SKM-1 (cell line): ENCODE measurements around the gene CUEDC1.
"Not testable (repeated sequence)": the region's sequence is repeated elsewhere in the genome, so short reads cannot be mapped to it uniquely, and the experiment has no call there.

Experiments
- DNase-seq: peaks from one replicate; lab custom pipeline; 2025; ENCODE audit not compliant: unreplicated experiment; lab: John Stamatoyannopoulos, UW

Gene CUEDC1

DNA sequence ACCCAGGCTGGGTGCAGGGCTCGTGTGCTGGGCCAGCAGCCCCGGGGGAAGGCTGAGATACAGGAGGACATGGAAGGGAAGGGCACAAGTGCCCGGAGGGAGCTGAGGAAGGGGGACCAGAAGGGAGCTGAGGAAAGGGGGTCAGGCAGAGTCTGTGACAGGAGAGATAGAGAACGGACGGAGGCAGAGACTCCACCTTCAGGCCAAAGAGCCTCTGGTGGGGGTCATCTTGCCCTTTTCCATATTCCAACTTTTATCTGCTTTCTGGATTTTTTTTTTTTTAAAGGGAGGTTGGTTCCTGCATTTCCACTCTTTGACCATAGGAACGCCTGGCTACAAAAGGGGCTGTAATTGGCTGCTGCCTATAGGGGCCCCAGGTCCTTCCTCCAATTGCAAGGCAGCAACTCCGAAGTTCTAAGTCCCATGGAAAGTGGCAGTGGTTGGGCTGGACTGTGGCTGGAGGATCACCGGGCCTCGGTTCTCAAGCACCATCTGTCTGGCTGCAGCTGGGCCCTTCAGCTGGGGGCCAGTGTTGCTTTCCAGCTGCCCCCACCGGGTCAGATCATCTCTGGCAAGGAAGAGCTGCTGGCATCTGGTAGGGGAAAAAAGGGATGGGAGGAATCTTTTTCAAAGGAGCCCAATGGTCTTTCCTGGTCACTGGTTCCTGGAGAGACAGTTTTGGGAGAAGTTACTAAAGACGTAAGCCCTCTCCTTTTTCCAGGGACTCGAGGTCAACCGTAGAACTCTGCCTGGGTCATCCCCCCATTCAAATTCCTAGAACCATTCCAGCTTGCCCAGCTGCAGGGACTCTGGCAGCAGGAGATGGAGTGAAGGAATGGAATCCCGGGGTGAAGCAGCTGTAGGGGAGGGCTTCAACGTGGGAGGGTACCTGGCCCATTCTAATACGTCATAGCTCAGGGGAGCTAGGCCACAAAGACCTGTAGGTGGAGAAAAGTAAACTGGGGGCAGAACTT lies 92.2 kb downstream of the CUEDC1 start:
- DNase-seq: no peak

DNA sequence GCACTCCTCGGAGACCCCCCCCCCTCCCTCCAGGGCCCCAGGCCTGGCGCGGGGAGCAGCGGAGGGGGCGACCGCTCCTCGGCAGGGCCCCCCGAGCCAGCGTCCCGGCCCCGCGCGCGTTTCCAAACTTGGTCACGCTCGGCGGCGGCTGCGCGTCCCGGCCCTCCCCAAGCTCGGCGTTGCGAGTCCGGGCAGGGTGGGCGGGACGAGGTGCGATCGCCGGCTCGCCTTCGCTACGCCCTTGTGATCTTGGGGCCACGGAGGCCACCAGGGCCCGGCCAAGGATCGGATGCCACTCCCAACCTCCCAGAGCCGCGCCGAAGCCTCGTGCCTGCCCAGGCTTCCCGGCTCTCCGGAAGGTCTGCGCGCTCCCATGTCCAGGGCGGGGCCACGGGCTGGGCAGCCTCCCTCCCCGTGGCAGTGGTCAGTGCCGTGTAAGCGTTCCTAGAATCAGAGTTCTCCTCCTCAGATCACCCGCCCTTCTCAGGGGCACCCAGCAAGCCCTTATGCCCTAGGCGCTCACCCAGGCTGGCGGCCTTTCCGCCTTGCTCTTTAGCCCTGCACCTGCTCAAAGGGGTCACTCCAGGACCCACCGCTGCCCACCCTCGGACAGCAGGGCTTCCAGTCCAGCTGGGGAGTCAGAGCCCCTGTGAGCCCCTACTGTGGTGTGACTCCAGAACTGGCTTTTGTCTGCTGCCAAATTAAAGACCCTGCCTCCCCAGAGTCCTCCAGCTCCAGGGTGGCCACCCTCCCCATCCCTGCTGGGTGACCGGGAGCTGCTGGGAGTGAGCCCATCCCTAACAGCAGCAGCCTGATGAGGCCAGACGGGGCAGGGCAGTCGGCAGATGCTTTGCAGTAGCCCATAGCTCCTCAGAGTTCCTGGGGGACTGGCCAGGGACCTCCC lies 93.2 kb downstream of the CUEDC1 start:
- no peak for DNase-seq

DNA sequence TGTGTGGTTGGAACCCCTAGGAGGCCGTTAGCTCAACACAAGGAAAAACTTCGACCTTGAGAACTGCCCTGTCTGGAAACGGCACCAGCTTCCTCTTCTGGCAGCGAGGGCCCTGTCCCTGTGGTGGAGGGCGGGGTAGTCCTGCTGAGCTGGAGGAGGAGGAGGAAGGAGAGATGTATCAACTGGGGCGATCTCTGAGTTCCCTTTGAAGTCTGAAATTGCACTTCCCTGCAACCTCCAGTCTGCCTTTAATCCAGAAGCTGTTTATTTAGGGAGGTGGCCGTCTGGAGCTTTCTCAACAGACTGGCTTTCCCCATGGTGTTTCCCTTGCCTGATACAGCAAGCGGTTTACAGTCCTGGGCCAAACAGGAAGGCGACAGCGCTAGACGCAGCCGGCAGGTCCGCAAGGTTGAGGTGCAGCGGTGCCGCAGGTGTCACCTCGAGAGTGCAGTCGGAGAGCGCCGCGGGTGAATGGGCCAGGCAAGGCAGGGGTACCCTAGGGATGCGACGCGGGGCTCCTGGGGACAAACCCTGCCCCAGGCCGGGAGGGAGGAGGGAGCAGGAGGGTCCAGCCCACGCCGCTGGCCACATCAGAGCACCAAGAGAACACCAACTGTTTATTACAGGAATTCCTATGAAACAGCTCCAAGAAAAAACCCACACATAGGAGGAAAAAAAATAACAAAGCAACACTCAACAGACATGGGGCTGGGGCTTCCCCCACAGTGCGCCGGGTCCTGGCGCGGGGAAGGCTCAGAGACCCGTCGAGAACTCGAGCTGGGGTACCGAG lies 94.0 kb downstream of the CUEDC1 start:
- peak; percentile 96 for DNase-seq

DNA sequence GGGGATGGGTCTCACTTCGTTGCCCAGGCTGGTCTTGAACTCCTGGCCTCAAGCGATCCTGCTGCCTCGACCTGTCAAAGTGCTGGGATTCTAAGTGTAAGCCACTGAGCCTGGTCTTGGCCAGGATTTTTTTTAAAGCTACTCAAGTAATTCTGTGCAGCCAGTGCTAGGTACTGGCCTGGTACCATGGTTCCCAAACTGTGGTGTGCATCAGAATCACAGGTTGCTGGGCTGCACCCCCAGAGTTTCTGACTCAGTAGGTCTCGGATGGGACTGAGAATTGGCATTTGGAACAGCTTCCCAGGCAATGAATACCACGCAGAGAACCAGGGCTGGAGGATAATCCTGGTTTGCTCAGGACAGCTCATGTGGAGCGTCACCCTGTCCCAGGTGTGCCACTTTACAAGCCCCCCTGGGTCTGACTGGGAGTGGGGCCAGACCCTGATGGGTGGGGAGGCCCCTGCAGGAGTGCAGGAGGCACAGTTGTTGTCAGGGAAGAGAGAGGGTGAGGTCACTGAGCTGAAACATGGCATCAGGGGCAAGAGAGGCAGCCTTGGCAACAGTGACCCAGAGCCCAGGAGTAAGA lies 94.7 kb downstream of the CUEDC1 start:
- DNase-seq: no peak

DNA sequence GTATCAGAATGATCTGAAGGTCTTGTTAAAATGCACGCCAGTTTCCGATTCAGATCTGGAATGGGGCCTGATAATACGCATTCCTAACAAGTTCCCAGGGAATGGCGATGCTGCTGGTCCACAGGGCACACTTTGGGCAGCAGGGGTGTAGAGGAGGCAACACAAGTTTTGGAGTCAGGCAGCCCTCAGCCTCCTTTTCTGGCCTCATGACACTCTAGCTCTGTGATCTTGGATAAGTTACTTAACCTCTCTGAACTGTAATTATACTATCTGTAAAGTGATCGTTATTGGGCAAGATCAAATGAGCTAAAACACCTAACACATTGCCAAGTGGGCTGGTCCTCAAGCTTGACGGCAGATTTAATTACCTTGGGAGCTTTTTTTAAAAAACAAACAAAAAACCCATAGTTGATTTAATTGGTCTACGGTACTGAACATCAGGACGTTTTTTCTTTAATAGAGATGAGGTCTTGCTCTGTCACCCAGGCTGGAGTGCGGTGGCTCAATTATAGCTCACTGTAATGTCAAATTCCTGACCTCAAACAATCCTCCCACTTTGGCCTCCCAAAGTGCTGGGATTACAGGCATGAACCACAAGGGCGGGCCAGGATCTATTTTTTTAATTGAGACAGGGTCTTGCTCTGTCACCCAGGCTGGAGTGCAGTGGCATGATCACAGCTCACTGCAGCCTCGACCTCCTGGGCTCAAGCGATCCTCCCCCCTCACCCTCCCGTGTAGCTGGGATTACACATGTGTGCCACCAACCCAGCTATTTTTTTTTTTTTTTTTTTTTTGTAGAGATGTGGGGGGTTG lies 95.4 kb downstream of the CUEDC1 start:
- no peak for DNase-seq

DNA sequence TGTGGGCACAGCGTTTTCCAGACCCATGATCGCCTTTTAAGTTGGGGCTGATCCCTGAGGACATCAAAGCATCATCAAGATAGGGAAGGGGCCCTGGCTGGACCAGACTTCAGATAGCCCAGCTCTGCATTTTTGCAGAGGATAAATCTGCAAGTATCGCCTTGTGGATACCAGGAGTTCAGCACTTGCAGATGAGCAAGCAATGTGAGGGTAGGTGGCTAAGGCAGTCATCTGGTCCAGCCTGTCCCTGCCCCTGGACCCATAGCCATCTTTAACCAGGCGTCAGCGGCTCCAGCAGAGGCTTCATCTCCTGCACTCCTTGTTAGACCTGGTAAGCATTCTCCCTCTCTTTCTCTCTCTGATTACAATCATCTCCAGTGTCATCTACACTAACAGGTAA lies 96.4 kb downstream of the CUEDC1 start:
- DNase-seq: no peak

DNA sequence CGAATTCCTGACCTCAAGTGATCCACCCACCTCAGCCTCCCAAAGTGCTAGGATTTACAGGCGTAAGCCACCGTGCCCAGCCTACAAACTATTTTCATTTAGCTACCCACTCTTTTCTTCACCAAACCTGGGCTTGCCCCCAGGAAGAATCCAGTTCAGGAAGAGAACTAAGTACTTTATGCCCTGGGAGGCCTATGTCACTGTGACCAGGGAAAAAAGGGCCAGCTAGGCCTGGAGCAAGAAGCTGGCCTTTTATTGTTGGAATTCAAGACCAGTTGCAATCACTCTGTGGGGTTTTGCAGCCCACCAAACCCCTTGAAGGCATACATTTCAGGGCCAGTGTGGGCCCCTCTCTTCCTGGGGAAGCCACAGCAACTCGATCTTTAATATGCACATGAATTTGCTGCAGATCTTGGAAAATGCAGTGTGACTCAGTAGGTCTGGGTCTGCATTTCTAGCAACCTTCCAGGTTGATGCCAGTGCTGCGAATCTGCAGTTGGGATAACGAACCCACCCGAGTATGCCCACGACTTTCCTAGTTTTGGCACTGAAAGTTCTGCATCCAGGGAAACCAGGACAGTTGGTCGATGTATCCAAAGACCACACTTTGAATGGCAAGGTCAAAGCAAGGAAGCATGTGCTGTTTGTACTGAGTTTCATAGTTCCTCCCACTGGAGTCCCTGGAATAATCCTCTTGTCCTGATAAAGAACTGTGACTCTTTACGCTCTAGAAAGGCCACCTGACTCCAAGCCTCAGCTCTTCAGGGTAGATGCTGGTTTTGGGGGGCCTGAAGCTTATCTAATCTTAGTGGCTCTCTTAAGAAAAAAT lies 98.2 kb downstream of the CUEDC1 start:
- no peak for DNase-seq

DNA sequence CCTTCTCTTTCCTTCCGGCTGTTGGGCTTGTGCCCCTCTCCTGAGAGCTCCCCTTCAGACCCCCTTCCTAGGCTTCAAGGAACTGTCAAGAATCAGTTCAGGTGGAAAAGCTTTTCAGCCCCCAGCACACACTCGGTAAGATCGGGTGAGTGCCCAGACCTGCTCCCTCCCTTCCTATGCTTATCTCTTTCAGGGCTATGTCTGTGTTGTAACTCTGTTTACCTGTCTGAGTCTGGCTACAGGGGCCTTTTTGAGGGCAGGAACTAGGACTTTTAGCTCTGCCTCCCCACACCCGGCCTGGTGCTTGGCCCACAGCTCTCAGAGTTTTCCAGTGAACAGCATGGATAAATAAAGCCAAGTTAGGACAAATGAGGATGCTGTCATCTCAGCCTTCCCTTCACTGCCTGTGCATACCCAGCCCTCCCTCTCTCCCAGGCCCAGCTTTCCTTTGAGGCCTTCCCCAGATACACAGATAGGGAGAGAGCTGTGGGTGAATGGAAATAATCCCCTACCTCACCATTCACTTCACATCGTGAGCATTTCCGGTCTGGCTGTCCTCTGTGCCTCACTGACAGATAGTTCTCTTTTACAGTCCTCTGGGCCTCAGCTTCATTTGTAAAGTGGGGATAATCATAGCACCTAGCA lies 99.7 kb downstream of the CUEDC1 start:
- no peak for DNase-seq

DNA sequence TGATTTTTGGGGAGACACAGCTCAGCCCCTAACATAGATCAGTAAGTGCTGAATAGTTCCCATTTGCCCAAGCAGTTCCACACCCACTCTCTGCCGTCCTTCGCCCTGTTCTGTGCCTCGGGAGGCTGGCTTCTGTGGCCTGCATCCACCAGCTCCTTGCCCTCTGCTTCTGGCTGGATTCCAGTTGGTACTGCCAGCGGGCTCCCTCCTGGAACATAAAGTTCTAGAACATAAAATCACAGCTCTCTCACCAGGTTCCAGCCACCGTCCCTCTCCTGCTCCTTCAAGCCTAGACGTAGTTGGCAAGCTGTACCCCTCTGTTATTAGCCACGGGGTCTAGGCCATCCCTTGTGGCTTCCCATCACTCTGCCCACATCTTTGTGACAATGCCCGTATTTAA lies 101.5 kb downstream of the CUEDC1 start:
- DNase-seq: no peak

DNA sequence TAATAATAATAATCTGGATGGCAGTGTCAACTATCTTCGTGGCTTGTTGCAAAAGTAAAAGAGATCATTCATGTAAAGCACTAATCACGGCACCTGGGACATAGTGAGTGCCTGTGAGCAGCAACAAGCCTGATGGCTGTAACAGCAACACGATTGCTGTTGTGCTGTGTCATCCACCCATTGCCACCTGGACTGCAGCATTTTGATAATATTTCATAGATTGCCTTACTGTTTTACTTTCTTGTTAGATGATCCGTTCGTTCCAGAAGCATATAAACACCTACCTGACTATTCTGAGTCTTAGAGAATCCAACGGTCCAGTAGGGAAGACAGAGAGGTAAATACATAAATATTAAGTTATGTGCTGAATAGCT lies 102.3 kb downstream of the CUEDC1 start:
- DNase-seq: no peak

DNA sequence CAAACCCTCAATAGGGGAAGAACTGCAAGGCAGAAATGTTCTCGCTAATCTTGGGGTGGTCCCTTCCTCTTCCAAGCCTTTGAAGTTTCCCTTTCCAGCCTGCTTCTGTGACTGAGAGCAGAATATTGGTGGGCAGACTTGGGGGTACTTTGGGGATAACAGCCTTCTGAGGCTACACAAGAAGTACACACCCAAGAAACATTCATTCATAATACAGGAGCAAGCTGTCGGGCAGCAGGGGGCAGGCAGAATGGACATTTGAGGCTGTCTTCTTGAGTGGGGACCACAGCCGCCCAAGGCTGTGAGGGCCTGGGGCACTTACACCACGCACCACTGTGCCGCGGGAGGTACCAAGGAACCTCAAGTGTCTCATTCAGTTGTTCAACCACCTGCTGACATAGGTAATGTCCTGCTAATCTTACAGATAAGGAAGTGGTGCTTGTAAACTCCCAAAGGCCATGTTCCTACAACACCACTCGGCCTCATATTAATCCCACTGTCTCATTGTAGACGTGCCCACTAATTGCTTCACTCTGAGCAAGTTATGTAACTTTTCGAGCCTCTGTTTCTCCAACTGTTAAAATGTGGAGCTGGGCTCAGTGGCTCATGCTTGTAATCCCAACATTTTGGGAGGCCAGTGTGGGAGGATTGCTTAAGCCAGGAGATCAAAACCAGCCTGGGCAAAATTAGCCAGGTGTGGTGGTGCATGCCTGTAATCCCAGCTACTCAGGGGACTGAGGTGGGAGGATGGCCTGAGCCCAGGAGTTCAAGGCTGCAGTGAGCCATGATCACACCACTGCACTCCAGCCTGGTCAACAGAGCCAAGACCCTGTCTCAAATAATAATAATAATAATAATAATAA lies 102.9 kb downstream of the CUEDC1 start:
- DNase-seq: no peak

DNA sequence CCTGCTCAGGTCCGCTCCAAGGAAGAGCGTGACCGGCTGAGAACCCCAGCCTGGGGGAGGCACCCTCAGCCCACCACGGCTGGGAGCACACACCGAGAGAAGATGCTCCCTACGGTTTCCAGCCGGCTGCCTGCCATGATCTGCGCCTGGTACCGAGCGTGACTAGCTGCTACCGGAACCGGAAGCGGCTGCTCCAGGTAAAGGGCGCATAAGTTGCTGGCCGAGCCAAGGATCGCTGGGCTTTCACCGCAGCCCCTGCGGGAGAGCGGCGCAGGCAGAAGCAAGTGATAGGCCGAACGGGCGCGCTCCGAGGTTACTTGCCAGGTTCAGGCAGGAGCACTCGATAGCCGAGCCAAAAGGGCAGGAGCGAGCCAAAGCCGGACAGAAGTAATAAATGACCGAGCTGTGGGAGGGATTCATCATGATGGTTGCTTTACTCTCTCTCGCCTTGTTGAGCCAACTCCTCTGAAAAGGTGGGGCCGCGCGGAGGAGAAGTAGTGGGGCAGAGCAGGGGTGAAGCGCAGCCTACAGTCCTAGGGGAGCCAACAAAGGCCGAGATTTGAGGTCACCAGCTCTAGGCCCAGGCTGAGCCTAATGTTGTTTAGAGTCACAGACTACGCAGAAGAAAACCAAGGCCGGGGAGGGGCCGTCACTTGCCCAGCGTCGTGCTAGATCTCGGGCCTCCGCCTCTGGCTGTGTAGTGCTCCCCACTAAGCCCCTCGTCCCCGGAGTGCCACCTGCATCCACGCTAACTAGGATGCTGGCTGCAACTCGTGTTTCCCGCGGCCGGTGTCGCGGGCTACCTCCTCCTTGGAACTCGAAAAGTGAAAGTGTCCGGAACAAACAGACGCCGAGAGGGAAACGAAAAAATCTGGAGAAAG lies 105.1 kb downstream of the CUEDC1 start, which contains the start of gene MRPS23:
Gene MRPS23, minus strand, starts transcription at position 171 of the 881 bp plus-strand sequence. Its CDS starts 34 bp downstream, at position 137.
- DNase-seq: peak; percentile 95

DNA sequence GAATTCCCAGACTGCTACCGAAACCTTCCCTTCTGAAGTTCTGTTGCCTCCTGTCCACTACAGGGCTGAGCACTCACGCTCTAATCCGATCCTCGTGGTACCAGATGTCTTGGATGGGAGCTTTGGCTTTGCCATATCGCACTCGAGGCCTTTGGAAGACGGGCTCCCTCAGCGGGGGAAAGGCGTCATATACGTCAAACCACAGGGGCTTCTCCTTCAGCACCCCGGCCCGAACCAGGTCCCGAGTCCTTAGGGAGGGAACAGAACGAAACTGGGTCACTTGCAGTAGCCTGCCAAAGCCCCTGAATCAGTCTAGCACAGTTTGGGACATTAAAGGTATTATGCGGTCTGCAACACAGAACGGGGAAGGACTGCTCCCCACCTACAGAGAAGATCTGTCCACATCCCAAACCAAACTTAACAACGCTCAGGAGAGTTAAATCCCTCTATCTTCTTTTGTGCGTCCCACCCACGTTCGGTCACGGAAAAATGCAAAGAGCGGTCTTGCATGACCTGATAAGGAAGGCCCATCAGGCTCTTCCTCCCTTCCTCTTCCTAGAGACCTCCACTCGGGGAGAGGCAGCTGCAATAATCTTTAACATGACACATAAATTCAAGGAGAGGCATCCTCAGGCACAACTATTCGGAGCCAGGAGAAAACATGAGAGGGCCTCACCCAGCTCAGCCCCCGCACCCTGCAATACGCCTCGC lies 105.9 kb downstream of the CUEDC1 start:
- DNase-seq: no peak

DNA sequence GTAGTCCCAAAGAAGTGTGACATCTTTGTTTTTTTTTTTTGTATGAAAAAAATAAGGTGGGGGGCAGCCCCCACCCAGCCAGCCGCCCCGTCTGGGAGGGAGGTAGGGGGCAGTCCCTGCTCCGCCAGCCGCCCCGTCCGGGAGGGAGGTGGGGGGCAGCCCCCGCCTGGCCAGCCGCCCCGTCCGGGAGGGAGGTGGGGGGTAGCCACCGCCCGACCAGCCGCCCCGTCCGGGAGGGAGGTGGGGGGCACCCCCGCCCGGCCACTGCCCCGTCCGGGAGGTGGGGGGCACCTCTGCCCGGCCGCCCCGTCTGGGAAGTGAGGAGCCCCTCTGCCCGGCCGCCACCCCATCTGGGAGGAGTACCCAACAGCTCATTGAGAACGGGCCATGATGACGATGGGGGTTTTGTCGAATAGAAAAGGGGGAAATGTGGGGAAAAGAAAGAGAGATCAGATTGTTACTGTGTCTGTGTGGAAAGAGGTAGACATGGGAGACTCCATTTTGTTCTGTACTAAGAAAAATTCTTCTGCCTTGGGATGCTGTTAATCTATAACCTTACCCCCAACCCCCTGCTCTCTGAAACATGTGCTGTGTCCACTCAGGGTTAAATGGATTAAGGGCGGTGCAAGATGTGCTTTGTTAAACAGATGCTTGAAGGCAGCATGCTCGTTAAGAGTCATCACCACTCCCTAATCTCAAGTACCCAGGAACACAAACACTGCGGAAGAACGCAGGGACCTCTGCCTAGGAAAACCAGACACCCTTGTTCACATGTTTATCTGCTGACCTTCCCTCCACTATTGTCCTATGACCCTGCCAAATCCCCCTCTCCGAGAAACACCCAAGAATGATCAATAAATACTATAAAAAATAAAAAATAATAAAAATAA lies 108.9 kb downstream of the CUEDC1 start:
- not testable (repeated sequence) for DNase-seq

DNA sequence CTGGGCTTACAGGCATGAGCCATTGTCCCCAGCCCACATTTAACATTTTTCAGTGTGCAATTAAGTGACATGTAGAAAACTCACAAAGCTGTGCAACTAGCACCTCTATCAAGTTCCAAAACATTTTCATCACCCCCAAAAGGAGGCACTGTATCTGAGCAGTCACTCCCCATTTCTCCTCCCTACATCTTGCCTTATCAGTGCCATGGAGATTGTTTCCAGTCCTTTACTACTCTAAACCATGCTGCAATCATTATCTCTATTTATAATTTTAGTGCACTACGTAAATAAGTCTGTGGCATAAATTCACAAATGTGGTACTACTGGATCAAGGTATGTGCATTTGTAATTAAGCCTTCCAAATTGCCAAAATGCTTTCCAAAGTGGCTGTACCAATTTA lies 112.9 kb downstream of the CUEDC1 start:
- no peak for DNase-seq
